ENCODE results near the gene RSBN1L.

- TF ChIP-seq ZFP3 (CRISPR knock-in tag; IDR thresholded peaks at IDR 0.05) (no peak), CREB5 (CRISPR knock-in tag; IDR thresholded peaks at IDR 0.05; ENCODE audit: low read depth) (no peak), ESRRG (CRISPR knock-in tag; IDR thresholded peaks at IDR 0.05) (no peak), BACH2 (CRISPR knock-in tag; IDR thresholded peaks at IDR 0.05; ENCODE audit: borderline replicate concordance) (no peak), ZFP30 (CRISPR knock-in tag; IDR thresholded peaks at IDR 0.05) (no peak), PATZ1 (CRISPR knock-in tag; IDR thresholded peaks at IDR 0.05; ENCODE audit: borderline replicate concordance) (no peak), ISL1 (CRISPR knock-in tag; IDR thresholded peaks at IDR 0.05) (no peak), CSDC2 (CRISPR knock-in tag; IDR thresholded peaks at IDR 0.05) (no peak), CSRNP3 (CRISPR knock-in tag; IDR thresholded peaks at IDR 0.05) (no peak)
Measured at GRCh38 chr7:77819021-77819420, 122.8 kb downstream of the RSBN1L start.

Measured in SK-N-SH treated with all-trans-retinoic acid at 6 μM for 48 hours (cell line).